EL (cell line): ENCODE data around the gene INHBE.
"Not testable (repeated sequence)": the region's sequence is repeated elsewhere in the genome, so short reads cannot be mapped to it uniquely, and the experiment has no call there.

Experiments used
- DNase-seq: peaks from one replicate; pipeline ENCODE4 v3.0.0-alpha.2; 2016

INHBE gene

DNA sequence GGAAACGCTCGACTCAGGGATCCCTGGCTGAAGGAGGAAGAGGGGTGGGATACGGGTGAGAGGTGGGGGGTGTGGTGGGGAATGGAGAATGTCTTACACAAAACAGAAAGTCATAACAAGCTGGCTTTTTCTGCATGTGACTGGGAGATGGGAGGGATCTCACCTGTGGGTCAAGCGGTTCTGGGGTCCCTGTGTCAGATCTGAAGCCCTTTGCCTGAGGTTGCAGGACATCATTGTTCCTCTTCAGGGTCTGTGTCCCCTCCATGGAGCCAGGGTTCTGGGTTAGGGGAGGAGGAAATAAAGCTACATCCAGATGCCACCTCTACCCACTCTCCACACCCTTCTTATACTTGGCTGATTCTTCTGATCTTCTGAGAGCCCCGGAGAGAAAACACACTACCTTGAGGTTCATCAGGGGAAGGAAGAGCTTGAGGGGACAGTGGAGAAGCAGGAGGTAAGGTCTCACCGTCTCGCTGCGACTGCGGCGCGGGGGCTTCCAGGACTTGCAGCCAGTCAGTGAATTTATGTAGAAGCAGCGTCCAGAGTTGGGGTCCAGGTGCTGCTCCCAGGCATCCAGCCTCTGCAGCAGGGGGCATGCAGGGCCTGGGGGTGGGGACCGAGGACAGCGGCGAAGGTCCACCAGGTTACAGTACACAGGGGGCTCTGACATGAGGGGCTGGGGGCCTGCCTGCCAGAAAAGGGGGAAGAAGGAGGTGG, 22.0 kb downstream of the INHBE start:
- no peak for DNase-seq

DNA sequence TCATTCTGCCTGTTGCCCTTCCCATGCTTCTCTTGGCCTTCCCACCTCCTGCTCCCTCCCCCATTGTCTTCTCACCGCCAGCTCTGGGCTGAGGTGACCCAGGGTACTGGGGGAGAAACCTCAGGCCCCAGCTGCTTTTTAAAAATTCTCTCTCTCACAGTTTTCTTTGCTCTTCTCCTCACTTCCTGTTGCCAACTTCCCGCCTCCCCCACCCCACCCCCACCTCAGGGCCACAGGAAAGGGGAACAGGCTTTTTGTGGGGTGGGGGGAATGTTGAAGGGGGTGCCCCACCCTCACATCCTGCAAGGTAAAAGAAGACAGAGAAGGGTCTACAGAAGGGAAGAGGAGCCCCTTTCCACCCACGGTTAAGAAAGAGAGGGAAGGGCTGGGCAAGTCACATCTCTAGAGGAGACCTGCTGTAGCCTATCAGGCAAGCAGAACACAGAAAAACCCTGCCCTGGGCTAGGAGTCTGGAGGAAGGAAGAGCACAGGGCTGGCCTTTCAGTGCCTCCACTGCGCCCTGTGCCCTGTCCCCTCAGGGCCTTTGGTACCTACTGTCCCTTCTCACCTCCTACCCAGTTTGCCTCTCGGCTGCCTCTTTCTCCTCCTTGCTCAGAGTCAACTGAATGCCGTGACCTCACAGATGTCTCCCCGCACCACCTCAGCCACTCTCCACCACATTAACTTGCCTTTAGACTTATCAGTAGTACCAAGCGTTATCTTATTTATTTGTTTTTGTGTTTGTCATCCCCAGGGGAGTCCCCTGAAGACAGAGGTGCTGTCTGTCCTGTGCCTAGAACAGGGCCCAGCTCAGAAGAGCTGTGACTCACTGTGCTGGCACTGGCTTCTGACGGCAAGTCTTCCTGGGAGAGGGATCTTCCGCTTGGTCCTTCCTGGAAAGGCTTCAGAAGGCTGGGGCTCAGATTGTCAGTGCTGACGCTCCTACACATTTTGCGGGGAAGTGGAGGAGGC, 22.9 kb downstream of the INHBE start:
- DNase-seq = no peak

DNA sequence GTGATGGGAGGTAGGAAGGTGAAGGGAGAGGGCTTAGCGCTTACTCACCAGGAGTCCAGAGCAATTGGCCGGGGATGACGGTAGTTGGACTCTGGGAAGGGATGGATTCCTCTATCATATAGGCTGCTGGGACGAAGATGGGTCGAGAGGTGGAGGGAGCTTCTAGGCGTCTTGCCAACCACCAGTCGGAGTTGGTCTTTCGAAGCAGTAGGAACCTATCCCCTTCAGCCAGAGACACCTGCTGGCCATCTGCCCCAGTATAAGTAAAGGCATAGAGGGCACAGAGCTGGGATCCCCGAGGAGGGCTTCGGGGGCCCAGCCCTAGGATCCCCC, 23.9 kb downstream of the INHBE start:
- DNase-seq = no peak

DNA sequence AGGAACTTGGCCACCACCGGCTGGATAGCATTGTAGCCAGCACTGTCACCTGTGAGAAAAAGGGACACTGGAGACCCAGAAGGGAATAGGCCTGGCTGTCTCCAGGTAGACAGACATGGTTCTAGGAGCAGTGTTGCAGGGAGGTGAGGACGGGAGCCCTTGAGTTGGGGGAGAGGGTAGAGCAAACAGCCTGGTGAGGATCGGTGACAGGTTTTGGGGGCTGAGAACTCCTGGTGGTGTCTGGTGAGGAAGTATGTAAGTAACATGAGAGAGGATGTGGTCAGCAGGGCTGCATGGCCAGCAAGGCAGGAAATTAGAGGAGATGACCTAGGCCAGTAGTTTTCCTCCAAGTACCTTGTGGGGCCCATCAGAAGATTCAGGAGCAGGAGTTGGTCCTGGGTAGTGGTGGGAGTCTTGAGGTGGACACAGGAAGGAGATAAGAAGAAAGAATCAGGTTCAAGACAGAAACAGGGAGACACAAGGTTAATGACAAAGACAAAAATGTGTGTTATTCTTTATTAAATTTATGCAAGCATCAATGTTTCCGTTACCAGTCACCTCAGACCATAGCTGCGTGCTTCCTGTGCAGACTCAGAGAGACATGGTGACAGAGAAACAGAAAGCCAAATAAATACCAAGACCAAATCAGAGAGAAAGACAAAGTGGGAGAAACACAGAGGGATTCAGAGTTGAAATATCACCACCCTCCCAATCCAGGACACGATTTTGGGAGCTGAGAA, 24.4 kb downstream of the INHBE start, which contains the start of gene ARHGAP9:
TSS of gene ARHGAP9 (minus strand) at position 491 of the 740 bp plus-strand sequence. CDS start at position 31, 460 bp downstream.
- no peak for DNase-seq

DNA sequence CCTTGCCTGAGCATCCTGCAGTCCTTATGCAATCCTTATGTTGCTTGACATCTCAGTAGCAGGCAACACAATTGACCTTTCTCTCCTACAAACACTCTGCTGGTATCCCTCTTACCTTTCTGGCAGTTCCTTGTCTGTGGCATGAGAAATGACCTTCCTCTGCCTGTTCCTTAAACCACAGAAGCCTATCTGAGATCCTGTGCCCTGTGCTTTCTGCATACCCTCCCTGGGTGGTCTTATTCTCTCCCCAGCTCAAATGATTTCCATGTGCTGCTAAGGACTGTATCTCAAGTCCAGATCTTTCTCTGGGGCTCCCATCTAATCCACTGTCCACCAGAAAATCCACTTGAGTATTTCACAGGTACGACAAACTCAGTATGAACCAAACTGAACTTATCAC, 26.6 kb downstream of the INHBE start:
- DNase-seq = no peak

DNA sequence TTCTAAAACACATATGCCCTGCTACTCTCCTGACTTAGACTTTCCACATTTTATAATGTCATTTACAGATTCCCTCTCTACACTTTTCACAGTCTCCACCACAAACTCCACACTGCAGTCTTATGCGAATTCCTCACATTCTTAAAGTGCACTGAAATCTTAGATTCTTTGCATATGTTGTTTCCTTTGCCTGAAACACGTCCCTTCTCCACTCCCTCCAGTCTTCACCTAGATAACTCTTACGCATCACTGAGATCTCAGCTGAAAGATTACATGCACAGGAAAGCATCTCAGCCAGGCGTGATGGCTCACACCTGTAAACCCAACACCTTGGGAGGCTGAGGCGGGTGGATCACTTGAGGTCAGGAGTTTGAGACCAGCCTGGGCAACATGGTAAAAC, 28.4 kb downstream of the INHBE start:
- DNase-seq = peak; percentile 75

DNA sequence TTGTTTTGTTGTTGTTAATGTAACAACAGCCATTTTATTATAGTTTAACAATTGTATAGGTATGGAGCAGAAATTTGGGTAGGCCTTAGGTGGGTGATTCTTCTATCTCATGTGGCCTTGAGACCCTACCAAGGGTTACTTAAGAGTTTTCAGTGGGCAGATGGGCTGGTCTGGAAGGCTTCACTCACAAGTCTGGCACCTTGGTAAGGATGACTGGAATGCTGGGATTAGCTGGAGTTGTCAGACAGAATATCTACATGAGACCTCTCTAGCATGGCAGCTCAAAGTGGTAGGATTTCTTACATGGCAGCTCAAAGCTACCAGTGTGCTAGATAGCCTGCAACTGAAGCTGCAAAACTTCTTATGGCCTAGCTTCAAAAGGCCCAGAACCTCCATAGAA, 30.6 kb downstream of the INHBE start:
- DNase-seq = no peak

DNA sequence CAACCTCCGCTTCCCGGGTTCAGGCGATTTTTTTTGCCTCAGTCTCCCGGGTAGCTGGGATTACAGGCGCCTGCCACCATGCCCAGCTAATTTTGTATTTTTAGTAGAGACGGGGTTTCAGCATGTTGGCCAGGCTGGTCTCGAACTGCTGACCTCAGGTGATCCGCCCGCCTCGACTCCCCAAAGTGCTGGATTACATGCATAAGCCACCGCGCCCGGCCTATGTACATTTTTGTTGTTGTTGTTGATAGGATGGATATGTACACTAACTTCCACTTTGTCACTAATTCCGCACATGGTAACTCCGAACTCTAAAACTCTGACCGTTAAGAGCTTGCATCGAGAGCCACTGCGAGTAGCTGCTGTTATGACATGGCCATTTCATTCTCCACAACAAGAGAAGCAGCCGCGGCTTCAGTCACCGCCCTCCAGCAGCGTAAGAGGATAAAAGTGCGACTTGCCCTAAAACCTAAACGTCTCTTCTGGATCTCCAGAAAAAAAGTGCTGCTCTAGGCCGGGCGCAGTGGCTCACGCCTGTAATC, 32.0 kb downstream of the INHBE start:
- no peak for DNase-seq

DNA sequence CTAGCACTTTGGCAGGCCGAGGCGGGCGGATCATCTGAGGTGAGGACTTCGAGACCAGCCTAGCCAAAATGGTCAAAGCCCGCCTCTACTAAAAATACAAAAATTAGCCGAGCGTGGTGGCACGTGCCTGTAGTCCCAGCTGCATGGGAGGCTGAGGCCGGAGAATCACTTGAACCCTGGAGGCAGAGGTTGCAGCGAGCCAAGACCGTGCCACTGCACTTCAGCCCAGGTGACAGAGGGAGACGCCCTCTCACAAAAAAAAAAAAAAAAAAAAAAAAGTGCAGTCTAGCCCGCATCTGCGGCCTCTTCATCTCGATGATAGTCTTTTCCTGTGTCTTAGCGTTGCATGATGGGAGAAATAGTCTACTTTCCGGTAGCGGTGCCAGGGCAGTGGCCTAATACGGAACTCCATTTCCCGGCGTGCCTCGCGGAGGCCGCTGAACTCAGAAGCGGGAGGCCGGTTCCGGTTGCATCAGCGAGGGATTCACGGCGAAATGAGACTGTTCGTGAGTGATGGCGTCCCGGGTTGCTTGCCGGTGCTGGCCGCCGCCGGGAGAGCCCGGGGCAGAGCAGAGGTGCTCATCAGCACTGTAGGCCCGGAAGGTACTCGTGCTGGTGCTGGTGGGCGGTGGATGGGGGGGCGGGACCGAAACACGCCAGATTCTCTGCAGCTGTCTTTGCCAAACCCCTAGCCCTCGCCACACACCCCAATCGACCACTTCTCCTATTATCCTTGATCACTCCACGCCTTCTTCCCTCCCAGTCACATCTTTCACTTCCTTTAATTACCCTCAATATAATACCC, 32.7 kb downstream of the INHBE start, which contains the start of gene MARS1:
TSS of gene MARS1 (plus strand) at position 472 of the 805 bp plus-strand sequence. CDS start at position 495, 23 bp downstream.
- DNase-seq = peak; percentile 96

DNA sequence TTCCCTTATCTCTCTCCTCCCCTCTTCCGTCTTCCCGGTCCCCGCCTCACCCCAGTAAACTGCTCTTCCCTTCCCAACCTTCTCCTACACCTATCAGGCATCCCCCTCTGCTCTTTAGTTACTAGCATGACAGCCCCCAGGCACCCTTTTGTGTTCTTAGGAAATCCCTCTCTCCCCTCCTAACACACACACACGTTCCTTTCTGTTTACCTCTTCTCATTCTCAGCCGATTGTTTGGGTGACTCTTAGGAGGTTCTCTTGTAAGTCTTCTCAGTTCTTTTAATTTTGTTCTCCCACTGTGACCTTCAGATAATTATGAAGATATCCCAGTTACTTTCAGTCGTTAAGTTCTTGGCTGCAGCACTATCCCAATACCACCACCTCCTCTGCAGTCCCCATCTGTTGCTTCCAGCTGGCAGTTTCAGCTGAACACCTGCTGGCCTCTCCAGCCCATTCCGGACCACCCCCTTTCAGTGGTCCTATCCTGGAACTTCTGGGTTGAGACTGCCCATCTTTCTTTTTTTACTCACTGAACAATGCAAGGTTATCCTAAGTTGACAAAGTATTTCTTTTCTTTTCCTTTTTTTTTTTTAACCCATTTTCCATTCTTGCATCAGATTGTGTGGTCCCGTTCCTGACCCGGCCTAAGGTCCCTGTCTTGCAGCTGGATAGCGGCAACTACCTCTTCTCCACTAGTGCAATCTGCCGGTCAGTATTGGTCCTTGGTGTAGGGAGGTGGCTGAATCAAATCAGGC, 33.5 kb downstream of the INHBE start:
- DNase-seq = no peak

DNA sequence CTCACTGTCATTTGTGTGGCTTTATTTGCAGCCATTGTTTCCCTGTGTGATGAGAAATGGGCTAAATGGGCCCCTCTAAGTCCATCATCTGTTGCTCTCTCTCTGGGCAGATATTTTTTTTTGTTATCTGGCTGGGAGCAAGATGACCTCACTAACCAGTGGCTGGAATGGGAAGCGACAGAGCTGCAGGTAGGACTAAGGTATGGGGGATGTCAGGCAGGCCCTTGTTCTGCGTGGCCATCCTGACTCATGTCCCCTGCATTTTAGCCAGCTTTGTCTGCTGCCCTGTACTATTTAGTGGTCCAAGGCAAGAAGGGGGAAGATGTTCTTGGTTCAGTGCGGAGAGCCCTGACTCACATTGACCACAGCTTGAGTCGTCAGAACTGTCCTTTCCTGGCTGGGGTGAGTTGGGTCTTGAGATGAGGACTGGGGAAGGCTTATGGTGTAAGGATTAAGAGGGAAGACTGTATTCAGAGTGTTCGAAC, 34.1 kb downstream of the INHBE start:
- peak; percentile 32 for DNase-seq

DNA sequence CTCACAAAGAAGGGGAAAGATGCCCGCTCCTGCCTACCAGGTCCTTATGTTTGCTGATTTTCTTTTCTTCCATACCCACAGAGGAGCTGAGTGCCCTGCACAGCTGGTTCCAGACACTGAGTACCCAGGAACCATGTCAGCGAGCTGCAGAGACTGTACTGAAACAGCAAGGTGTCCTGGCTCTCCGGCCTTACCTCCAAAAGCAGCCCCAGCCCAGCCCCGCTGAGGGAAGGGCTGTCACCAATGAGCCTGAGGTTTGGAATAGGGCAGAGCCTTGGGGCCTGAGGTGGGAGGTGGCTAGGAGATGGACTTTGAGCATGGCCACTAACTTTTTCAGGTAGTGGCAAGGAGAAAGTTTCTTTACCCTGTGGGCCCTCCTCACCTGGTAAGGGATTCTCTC, 35.0 kb downstream of the INHBE start:
- no peak for DNase-seq

DNA sequence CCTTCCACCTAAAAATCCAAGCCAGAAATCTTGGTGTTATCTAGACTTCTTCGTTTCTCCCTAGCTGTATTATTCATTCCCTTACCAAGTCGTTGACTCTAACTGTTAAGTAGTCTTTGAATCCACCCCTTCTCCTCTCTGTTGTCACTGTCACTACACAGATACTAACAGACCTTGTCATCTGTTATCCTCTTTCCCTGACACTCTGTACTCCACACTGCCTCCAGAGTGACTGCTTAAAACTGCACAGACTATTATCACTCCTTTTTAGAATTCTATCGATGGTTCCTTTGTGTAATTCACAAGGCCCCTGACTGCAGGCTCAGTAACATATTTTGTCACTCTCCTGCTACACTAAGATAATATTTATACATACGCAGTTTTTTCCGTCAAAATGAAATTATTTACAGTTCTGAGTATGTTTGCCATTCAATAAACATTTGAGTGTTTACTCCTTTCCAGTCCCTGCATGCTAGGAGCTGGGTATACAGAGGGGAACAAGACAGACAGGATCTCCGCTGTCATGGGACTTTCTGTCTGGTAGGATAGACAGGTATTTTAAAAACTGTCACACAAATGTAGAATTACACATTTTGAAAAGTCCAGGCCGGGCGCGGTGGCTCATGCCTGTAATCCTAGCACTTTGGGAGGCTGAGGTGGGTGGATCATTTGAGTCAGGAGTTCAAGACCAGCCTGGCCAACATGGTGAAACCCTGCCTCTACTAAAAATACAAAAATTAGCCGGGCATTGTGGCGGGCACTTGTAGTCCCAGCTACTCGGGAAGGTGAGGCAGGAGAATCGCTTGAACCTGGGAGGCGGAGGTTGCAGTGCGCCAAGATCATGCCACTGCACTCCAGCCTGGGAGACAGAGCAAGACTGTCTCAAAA, 36.5 kb downstream of the INHBE start:
- no peak for DNase-seq

DNA sequence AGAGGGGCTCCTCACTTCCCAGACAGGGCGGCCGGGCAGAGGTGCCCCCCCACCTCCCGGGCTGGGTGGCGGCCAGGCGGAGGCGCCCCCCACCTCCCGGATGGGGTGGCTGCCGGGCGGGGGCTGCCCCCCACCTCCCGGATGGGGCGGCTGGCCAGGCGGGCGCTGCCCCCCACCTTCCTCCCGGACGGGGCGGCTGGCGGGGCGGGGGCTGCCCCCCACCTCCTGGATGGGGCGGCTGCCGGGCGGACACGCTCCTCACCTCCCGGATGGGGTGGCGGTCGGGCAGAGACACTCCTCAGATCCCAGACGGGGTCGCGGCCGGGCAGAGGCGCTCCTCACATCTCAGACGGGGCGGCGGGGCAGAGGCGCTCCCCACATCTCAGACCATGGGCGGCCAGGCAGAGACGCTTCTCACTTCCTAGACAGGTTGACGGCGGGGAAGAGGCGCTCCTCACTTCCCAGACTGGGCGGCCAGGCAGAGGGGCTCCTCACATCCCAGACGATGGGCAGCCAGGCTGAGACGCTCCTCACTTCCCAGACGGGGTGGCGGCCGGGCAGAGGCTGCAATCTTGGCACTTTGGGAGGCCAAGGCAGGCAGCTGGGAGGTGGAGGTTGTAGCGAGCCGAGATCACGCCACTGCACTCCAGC, 40.1 kb downstream of the INHBE start:
- not testable (repeated sequence) for DNase-seq

DNA sequence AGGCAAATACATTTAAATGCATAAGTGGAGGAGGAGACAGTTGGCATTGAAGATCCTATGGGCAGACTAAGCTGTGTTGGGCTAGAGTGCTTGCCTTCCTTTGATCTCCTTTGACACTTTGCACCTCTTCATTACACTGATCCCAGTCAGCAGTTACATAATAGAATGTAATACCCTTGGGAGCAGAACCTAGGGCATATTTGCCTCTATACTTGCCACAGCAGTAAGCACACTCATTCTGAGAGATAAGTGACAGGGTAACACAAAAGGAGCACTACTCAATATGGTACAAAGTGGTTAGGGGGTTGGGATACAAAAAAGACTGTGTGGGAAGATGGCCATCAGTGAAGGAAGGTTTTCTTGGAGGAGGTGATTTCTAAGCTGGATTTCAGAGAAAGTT, 41.7 kb downstream of the INHBE start:
- DNase-seq = no peak

DNA sequence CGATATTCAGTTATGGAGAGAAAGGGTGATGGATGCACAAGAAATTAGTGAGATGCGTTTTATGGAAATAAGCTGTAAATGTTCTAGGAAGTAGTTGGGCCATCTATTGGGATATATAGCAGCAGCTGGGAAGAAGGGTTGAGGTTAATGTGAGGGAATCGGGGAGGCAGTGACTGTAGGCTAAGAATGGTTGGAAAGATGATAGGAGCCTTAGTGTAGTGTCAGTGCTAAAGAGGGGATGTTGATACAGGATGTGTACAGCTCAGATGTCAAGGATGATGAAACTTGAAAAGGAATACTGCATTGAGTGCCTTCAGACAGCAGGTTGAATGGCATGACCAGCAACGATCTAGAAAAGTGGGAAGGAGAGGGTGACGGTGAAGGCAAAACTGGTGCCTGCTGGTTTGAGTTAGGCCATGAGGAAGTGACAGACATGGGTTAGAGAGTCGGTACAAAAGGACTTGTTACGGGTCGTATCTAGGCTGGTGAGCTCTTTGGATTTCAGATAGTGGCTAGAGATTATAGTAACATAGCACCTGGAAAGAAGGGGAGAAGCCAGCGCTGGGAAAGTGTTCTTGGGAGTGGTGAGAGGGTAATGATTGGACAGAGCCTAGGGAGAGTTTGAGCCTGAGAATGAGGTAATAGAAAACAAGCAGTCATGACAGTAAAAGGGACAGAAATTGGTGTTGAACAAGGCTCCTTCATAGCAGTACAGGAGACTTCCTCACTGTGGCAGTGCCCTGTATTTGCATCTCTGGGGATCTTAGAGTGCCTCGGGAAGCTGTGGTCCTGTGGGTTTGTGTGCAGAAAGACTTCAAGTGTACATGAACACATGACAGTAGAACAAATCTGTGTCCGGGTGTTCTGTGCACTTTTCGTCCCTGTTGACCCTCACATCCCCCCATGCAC, 42.4 kb downstream of the INHBE start:
- DNase-seq = no peak

DNA sequence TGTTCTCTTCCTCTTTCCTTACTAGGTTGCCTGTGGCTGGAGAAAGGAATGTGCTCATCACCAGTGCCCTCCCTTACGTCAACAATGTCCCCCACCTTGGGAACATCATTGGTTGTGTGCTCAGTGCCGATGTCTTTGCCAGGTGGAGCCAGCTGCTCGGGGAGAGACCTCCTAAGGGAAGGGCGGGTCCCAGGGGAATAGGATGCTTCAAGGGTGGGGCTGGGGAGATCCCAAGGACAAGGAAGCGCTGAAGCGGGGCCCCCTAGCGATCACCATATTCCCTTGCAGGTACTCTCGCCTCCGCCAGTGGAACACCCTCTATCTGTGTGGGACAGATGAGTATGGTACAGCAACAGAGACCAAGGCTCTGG, 43.0 kb downstream of the INHBE start:
- no peak for DNase-seq

DNA sequence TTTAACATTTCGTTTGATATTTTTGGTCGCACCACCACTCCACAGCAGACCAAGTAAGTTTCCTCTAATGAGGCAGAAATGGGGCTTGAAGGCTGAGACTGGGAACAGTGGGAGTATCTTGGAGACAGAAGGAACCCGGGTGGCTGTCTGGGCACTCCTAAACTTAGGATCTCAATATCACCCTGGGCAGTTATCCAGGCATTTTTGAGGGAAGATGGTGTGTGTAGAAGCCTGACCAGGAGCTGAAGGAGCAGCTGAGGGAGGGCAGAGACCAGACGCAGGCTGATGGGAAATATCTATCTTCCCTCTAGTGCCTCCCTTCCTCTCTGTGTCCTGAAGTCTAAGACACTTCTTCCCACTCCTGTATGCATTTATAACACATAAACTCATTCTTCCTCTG, 43.5 kb downstream of the INHBE start:
- no peak for DNase-seq
